IPS-20b (cell line): ENCODE data around the gene AVPR2.

Experiments used
- H3K27ac ChIP-seq: one replicate; pipeline ENCODE4 v1.5.1; 2013; ENCODE audit warnings: low read length
- H3K27me3 ChIP-seq: 2 replicates; pipeline ENCODE4 v1.6.1; 2013; ENCODE audit warnings: mild to moderate bottlenecking, low read length, inconsistent platforms; ENCODE audit not compliant: insufficient read depth
- H3K36me3 ChIP-seq: 2 replicates; pipeline ENCODE4 v1.6.1; 2013; ENCODE audit warnings: low read depth, mild to moderate bottlenecking, inconsistent platforms, low read length, moderate library complexity; ENCODE audit not compliant: insufficient read depth
- H3K4me1 ChIP-seq: 2 replicates; pipeline ENCODE4 v1.6.1; 2013; ENCODE audit warnings: mild to moderate bottlenecking, control low read depth, inconsistent platforms, low read length, moderate library complexity; ENCODE audit not compliant: insufficient read depth
- H3K4me3 ChIP-seq: 2 replicates; pipeline ENCODE4 v1.5.1; 2013; ENCODE audit warnings: mild to moderate bottlenecking, low read length, inconsistent platforms
- H3K9ac ChIP-seq: 2 replicates; pipeline ENCODE4 v1.6.1; 2013; ENCODE audit warnings: low read depth, mild to moderate bottlenecking, inconsistent platforms, low read length, moderate library complexity
- H3K9me3 ChIP-seq: 2 replicates; pipeline ENCODE4 v1.6.1; 2013; ENCODE audit warnings: mild to moderate bottlenecking, low read depth, low read length, inconsistent platforms; ENCODE audit not compliant: insufficient read depth

The AVPR2 gene

DNA sequence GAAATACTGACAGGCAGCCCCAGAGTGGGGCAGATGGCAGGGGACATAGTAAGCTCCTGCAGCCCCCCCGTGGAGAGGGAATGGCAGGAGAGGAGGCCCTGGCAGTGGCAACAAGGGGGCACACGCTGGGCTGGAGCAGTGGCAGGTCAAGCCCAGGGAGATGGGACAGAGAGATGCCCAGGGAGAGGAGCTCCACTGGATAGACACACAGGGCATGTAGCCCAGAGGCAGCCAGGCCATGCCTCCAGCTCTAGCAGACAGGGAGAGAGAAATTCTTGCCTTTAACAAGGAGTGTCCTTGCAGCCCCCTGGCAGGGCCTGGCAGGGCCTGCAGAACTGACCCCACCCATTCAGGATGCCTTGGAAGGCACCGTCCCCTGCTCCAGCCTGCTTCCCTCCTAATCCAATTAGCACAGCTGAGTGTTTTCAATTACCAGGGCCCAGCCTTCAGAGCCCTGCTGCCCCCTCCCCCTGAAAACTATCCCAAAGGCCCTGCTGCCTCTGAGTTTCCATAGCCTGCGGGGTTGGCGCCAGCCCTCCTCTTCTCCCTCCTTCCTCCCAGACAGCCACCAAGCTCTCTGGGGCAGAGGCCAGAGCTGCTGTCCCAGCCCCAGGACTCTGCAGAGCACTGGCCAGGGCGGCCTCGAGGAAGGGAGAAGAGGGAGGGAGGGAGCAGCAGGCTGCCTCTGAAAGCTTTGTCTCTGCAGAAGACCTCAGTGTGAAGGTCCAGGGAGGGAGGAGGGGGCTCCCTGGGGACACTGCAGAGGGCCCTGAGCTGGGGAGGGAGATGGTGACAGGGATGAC lies 31.0 kb upstream of the AVPR2 start:
- no peak overlapping the region for H3K27ac ChIP-seq
- peaks cover 9% of the 10 kb centered on the region; the same call in 1 of the 2 replicates for H3K27me3 ChIP-seq
- H3K4me1 ChIP-seq = peaks cover 11% of the 10 kb centered on the region
- no peaks in the 10 kb centered on the region for H3K36me3 ChIP-seq
- H3K9ac ChIP-seq = no peak overlapping the region
- H3K4me3 ChIP-seq = no peak overlapping the region
- H3K9me3 ChIP-seq = no peaks in the 10 kb centered on the region

DNA sequence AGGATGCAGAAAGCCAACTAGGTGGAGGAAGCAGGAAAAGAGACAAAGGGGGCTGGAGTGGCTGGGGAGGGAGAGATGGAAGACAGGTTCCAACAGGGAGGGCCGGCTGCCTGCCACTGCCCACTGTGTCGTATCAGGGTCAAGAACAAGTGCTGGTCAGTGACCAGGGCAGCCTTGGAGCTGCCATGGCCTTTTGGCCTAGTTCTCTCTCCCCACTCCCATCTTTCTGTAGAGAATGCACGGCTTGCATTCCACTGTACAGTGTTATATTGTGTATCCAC lies 30.4 kb upstream of the AVPR2 start:
- H3K9ac ChIP-seq = no peak overlapping the region
- no peaks in the 10 kb centered on the region for H3K36me3 ChIP-seq
- H3K27me3 ChIP-seq = peaks cover 9% of the 10 kb centered on the region; the same call in 1 of the 2 replicates
- H3K9me3 ChIP-seq = no peaks in the 10 kb centered on the region
- H3K4me1 ChIP-seq = peaks cover 11% of the 10 kb centered on the region
- no peak overlapping the region for H3K4me3 ChIP-seq
- H3K27ac ChIP-seq = no peak overlapping the region

DNA sequence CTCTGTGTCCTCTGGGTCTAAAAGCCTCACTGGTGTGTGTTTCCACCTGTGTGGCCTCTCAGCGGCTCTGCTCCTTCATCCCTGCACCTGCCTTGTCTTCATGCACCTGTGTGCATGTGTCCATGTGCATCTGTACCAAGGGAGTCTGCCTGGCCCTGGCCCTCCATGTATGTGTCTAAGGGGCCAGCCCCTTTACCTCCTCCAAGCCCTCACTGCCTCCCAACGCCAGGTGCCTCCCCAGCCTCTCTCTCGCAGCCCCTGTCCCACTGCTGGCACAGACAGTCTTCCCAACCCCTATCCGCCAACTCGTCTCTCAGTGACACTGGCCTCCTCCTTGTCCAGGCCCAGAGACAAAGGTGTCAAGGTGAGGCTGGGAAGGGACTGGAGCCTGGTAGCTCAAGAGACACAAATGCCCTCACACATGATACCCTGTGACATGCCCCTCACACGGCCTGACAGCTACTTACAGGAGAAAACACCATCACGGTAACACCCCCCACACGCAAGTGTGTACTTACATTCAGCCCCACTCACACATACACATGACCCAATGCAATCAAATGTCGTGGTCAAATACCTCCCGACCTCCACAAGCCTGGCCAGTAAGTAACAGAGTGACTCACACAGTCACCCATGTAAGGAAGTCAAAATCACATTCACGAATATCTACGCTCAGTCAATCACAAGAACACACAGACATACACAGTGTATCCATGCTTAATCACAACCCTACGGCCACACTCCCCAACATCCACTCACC lies 29.9 kb upstream of the AVPR2 start:
- H3K36me3 ChIP-seq = no peaks in the 10 kb centered on the region
- no peaks in the 10 kb centered on the region for H3K9me3 ChIP-seq
- H3K4me3 ChIP-seq = no peak overlapping the region
- H3K27ac ChIP-seq = no peak overlapping the region
- H3K4me1 ChIP-seq = peaks cover 11% of the 10 kb centered on the region
- peaks cover 9% of the 10 kb centered on the region; the same call in 1 of the 2 replicates for H3K27me3 ChIP-seq
- no peak overlapping the region for H3K9ac ChIP-seq

DNA sequence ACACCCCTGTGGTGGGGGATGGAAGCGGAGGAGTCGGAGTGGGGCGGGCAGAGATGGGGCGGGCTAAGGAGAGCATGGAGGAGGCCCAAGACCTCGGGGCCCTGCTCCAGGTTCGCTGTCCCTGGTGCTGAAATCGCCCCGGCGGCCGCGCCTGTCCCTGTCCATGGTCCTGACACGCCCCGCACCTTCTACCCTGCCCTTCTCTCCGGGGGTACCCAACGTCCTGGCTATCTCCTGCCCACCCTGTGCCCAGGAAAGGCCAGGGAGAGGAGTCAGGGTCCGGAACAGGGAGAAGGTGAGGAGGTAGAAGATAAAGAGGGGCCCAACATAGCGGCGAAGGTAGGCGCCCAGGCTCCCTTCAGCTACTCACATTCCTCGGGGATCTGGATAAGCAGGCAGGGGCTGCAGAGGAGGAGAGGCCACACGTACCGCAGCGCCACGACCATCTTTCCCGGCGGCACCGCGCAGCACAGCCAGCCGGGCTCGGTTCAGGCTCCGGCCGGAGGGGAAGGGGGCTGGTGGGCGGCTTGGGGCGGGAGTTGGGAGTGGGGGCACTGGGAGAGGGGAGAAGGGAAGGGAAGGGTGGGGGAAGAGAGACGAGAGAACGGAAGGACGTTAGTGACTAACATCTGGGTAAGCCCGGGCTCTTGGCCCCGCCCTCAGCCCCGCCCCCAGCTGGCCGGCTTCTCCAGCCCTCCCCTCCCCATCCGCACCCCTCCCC lies 28.9 kb upstream of the AVPR2 start:
- peaks cover 9% of the 10 kb centered on the region; the same call in 1 of the 2 replicates for H3K27me3 ChIP-seq
- H3K4me3 ChIP-seq = peak overlapping the region; percentile 45; the same call in 1 of the 2 replicates
- peaks cover 17% of the 10 kb centered on the region for H3K4me1 ChIP-seq

DNA sequence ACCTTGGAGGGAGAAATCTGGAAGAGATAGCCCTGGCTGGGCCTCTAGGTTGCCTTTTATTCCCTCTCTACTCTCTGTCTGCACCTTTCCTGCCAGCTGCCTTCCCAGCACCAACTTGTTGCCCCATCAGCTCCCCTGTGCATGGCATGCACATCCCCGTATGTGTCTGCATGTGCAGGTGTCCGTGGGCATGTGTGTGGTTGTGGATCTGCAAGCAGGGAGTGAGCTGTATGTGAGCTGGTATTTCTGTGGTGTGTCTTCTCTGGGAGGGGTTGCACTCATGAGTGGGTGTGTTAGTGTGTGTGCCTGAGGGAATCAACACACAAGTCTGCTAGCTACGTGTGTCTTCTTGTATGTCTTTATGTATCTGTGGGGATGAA lies 28.4 kb upstream of the AVPR2 start:
- H3K27me3 ChIP-seq = peaks cover 9% of the 10 kb centered on the region; the same call in 1 of the 2 replicates
- no peak overlapping the region for H3K9ac ChIP-seq
- H3K36me3 ChIP-seq = no peaks in the 10 kb centered on the region
- peaks cover 17% of the 10 kb centered on the region for H3K4me1 ChIP-seq
- H3K9me3 ChIP-seq = no peaks in the 10 kb centered on the region
- no peak overlapping the region for H3K27ac ChIP-seq
- H3K4me3 ChIP-seq = no peak overlapping the region

More for the DNA sequence above, 28.9 kb upstream of the AVPR2 start:
- no peak overlapping the region for H3K9ac ChIP-seq
- H3K36me3 ChIP-seq = no peaks in the 10 kb centered on the region
- H3K27ac ChIP-seq = no peak overlapping the region
- no peaks in the 10 kb centered on the region for H3K9me3 ChIP-seq

DNA sequence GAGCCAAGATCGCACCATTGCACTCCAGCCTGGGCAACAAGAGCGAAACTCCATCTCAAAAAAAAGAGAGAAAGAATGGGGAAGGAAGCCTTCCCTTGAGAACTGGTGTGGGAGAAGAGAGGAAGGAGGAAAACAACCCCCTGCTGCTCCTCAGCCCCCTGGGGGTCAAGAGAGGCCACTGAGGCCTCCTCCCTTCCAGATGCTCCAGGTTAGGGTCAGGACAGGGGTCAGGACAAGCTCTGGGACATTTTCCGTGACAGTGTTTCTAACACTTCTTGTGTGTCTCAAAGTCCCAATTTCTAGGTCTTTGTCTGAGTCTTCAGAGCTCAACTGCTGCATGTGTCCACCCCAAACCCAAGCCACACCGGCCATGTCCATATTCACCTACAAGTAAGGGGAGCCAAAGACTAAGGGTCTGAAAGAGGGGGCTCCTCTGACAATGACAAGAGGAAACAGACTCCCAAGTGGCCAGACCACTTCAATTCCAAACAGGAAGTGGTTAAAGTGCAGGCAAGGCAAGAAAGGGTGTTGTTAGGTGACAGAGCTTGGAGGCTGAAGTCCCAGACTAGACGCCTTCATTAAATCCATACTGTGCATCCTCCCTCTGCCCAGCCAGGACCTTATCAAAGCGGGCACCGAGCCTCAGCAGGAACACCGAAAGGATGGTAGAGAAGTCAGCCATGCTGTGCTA lies 26.8 kb upstream of the AVPR2 start:
- H3K9ac ChIP-seq = no peak overlapping the region
- H3K27ac ChIP-seq = no peak overlapping the region
- H3K36me3 ChIP-seq = no peaks in the 10 kb centered on the region
- peaks cover 17% of the 10 kb centered on the region for H3K4me1 ChIP-seq
- H3K4me3 ChIP-seq = no peak overlapping the region
- H3K9me3 ChIP-seq = no peaks in the 10 kb centered on the region
- peaks cover 9% of the 10 kb centered on the region; the same call in 1 of the 2 replicates for H3K27me3 ChIP-seq

DNA sequence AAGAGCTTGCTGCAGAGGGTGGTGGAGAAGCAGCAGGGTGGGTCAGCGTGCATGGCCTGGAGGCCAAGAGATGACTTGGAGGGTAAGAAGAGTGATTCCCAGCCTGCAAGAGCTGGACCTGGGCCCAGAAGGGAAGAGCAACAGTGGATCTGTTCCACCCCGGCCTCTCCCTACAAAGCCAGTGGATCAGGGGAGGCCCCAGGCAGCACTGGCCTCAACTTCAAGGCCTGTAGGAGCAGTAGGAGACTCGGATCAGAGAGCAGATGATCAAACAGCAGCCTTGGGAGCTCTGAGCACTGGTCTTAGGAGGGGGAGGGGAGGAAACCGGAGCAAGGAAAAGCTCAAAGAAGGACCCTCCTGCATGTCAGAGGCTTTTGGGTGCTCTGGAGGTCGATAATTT lies 26.1 kb upstream of the AVPR2 start:
- Histone ChIP-seq H3K9me3 (no peaks in the 10 kb centered on the region), H3K4me3 (peak overlapping the region; percentile 60; the same call in 1 of the 2 replicates), H3K4me1 (peaks cover 17% of the 10 kb centered on the region), H3K27ac (no peak overlapping the region), H3K9ac (no peak overlapping the region; the same call in 1 of the 2 replicates), H3K27me3 (peaks cover 9% of the 10 kb centered on the region; the same call in 1 of the 2 replicates), H3K36me3 (no peaks in the 10 kb centered on the region)

DNA sequence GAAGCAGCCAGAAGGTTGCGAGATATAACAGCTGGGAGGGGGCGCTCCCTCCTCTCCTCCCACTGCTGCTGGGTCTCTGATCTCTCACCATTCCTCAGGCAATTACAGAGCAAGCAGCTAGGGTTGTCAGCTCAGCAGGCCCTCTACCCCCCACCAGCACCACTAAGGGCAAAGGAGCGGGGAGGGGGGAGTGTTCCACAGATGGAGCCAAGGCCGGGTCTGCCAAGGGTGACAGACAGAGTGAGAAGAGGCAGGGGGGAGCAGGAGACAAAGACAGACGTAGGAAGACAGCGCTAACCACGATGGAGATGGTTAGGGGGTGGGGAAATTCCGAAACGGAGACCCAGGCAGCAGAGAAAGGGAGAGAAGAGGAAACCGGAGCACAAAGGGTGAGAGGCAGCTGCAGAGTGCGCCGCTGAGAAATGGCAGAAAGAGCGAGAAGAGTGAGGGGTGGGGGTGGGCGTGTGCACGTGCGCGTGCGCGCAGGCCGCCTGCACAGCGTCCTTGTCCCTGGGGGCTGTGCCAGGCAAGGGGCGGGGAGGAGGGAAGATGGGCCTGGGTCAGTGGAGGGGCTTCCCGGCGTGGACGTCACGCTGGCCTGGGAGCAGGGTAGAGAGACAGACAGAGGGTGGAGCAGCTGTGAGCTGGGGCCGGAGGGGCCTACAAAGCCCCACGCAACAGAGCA lies 25.4 kb upstream of the AVPR2 start:
- Histone ChIP-seq H3K9me3 (no peaks in the 10 kb centered on the region), H3K36me3 (no peaks in the 10 kb centered on the region), H3K27ac (no peak overlapping the region), H3K9ac (peak overlapping the region; percentile 11; the same call in 1 of the 2 replicates), H3K4me1 (peaks cover 17% of the 10 kb centered on the region), H3K27me3 (peaks cover 9% of the 10 kb centered on the region; the same call in 1 of the 2 replicates), H3K4me3 (peak overlapping the region; percentile 60; the same call in 1 of the 2 replicates)

DNA sequence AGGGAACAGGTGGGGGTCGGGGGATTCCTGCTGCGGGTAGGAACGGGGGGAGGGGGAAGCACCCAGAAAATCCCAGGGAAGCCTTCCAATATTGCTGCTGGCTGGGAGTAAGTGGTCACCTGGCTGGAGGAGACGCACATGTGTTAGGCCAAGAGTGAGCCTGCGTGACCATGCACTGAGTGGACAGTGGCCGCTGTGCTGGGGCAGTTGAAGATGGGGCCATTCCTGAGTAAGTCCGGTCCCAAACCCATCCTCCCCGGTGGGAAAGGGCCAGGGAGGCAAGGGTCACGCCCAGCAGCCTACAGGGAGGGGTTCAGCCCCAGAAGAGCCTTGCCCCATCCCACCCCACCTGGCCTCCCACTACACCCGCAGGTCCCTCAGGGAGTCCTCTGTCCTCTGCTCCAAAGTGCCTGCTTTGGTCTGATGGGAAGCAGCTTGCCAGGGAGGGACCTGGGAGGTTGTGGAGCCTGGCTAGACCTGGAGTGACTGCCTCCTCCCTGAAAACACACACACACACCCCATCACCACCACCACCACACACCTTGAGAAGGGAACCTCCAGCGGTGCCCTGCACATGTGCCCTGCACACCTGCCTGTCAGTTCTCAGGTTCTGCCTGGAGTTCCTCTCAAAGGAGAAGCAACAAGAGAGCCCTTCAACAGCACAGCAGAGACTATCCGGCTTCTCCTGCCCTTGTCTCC lies 24.6 kb upstream of the AVPR2 start:
- H3K9me3 ChIP-seq = no peaks in the 10 kb centered on the region
- no peaks in the 10 kb centered on the region for H3K36me3 ChIP-seq
- no peak overlapping the region; the same call in 1 of the 2 replicates for H3K4me3 ChIP-seq
- H3K4me1 ChIP-seq = peaks cover 17% of the 10 kb centered on the region
- H3K27ac ChIP-seq = no peak overlapping the region
- no peak overlapping the region for H3K9ac ChIP-seq
- H3K27me3 ChIP-seq = peaks cover 16% of the 10 kb centered on the region

DNA sequence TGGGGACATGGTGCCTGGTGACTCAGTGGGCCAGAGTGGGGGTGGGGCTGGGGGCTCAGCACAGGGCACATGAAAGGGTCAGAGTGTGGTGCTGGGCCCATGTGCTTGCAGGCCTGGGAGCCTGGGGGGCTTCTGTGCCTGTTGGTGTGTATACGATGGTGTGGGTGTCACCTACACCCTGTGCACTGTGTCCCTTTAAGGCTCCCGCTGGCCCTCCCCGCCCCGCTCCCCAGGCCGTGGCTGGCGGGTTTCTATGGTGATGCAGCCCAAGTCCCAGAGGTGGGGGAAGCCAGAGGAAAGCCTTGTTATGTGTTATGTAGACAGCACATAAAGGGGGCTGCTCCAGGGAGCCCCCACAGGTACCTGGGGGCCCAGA lies 24.0 kb upstream of the AVPR2 start:
- no peaks in the 10 kb centered on the region for H3K9me3 ChIP-seq
- no peak overlapping the region for H3K27ac ChIP-seq
- peaks cover 21% of the 10 kb centered on the region for H3K27me3 ChIP-seq
- H3K4me3 ChIP-seq = no peak overlapping the region
- H3K36me3 ChIP-seq = no peaks in the 10 kb centered on the region
- H3K9ac ChIP-seq = no peak overlapping the region
- H3K4me1 ChIP-seq = peaks cover 17% of the 10 kb centered on the region
